M059J (cell line): ENCODE results near the gene CLSTN1. TPM values are rescaled to one million over a fixed set of nuclear protein-coding genes. Genes with fewer than 3 reads are reported as not detected.

Source experiments
- DNase-seq: peaks from one replicate; pipeline ENCODE4 v3.0.0-alpha.2; 2012; ENCODE audit warnings: low read depth
- total RNA-seq: library from RNA; depleted of rRNA; stranded (reverse); fragments of >200 nt; shearing (Covaris generic); gene quantifications from 2 replicates; pipeline ENCODE4 v1.2.3, GENCODE V29; 2014; rRNA removed

CLSTN1 gene
- 58.6 and 97.5 TPM in 2 replicates for total RNA-seq

DNA sequence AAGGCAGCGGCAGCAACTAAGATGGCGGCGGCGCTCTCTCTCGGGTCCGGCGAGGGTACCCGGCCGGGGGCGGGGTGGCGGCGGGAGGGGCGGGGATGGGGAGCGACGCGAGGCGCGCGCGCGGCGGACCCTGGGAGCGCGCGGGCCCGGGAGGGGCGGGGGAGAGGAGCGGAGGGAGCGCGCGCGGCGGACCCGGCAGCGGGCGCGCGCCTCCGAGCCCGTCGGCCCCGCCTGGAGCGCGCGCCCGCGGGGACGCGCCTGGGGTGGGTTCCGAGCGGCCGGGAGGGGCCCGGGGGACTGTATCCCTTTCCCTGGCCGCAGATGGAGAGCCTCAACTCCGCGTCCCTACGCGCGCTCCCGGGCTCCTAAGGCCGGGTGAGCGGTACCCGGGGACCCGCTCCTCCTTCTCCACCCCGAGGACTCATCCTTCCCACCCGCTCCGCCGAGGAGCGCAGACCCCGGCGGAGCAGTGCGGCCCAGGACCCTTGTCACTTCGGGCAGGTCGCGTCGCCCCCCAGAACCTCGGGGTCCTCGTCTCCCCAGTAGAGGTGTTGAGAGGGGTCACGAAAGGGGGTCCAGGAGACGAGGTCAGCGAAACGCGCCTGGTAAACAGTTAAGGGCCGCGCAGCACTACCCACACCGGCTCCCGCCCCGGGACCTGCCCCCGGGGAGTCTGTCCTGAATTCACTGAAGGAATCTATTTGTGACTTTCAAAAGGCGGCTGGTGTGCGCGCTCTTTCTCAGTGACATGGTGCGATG lies at the start of gene CLSTN1:
CLSTN1 (minus strand) TSS at position 23 of the 759 bp plus-strand sequence. CDS start 232 bp downstream, outside the sequence.
- peak; percentile 83 for DNase-seq

DNA sequence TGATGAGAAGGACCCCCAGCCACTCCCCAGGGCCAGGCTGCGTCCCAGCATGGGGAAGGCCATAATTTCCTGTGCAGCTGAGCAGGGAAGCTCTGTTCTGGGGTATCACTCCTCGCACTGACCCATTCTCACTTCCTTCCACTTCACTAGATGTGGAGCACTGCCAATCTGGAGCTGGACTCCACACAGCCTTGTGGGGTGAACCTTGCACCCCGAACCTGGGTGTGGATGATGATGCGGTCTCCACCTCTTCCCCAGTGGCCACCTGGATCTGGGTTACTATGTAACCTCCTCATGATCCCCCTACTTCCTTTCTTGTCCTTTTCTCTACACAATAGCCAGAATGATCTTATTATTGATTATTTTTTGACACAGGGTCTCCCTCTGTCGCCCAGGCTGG lies 49.6 kb upstream of the CLSTN1 start:
- DNase-seq: no peak

DNA sequence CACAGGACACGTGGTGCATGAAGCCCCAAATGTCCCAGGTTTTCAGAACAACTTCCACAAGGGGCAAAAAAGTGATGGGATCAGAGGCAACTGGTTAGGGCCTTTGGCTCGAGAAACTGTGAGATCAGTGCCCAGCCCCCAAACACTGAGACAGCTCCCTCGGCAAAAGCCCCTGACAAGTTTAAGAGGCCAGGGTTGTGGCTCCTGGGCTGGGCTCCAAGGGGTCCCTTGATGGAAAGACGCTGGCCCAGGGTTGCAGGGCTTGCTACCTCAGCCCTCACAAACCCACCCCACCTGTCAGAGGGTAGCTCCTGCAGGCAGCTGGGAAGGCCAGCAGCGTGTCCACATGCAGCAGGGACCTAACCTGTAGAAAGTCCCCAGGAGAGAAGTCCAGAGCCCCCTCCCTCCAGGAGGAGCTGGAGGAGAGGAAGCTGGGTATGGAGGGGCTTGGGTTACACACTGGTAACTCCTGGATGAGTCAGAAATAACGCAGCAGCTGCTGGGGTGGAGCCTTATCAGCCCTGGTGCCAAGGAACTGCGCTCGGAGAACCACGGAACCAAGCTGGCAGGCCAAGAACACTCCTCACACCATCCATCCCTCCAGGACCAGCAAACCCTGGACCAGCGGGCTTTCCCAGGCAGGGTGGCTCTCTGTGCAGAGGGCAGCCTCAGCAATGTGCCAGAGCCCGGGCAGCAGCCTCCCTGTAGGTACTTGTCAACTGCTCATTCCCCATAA lies 48.8 kb upstream of the CLSTN1 start:
- DNase-seq: peak; percentile 38

DNA sequence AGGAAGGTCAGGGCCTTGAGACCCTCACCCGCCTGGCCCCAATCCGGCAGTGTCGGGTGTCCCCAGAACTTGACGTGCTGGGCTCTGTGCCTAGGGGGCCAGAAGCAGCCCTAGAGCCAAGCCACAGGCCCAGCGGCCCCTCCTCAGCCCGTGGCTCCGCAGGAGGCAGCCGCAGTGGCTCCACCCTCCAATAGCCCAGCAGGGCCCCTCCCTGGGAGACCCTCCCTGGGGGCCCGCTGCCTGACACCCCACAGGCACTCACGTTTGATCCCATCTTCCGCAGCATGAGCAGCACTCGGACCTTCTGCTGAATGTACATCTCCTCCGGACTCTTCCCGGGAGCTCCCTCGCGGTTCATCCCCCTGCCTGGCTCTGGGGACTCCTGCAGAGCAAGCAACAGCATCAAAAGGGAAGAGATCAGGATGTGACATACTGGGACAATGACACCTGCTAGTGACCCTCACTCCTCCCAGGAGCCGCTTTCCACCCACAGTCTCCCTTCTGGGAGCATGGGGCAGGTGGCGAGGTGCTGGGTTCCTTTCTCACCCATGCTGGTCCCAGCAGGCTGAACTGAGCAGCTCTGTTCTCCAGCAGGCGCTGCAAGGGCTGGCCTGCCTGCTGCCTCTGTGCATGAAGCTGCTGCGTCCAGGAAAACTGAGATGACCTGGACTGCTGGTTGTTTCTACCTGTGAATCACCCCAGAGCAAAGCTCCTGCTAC lies 48.1 kb upstream of the CLSTN1 start:
- DNase-seq: no peak

DNA sequence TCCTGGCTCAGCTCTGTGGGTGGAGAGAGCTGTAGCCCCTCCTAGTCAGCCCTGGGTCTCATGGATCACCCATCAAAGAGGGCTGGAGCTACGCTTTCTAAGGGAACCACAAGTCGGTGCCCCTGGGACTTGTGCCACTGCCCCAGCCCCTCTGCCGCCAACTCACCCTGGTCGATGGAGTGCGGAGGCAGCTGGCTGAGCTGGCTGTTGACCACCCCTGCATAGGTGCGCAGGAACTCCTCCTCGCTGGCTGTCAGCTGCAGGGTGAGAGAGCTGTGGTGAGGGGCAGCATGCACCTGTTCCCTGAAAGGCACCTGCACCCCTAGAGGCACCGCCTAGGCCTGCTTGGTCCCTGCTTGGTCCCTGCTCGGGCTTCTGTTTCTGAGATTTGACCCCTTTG lies 47.3 kb upstream of the CLSTN1 start:
- DNase-seq: no peak

DNA sequence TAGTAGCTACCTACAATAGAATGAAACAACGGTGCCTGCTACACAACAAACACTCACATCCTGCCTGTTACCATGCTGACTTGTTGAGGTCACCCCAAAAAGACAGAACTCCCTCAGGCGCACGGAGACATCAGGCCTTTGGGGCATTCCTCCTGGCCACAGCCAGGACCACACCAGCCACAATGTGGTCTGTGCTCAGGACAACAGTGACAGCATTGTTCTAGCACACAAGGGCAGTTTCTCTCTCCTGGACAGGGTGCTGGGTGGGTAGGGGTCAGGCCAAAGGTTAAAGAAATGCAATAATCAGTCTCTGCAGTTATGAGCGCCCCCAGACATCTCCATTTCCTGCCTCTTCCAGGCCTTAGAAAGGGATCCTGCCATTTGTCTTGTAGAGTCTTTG lies 46.8 kb upstream of the CLSTN1 start:
- peak; percentile 42 for DNase-seq

DNA sequence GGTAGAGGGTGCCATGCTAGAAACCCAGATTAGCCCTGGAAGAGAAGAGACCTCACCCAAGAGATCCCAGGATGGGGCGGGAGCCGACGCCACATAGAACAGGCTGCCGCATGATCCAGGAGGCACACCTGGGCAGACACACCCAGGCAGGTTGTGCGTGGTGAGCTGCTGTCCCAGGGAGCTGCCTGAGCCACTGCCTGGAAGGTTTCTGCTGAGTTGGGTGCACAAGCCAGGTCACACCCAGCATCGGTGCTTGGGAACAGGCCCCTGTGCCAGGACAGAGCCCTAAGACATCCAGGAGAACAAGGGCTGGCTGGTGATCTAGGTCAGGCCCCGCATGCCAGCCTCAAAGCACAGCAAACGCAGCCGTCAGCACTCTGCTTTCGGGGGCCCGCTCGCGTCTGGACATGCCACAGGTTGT lies 46.1 kb upstream of the CLSTN1 start:
- DNase-seq: no peak

DNA sequence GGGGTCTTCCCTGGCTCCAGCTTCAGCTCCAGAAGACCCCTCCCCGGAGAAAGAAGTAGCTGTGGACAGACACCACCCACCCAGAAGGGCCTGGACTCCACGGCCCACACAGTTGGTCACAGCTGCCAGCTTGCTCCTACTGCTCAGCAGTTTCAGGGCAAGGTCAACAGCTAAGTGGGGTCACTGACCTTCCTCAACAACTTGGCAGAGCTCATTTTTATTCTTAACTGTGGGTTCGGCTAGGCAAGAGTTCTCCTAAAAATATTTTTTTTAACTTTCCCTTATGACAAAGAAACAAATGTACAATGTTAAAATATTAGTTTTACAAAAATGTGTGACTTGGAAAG lies 44.5 kb upstream of the CLSTN1 start:
- no peak for DNase-seq

DNA sequence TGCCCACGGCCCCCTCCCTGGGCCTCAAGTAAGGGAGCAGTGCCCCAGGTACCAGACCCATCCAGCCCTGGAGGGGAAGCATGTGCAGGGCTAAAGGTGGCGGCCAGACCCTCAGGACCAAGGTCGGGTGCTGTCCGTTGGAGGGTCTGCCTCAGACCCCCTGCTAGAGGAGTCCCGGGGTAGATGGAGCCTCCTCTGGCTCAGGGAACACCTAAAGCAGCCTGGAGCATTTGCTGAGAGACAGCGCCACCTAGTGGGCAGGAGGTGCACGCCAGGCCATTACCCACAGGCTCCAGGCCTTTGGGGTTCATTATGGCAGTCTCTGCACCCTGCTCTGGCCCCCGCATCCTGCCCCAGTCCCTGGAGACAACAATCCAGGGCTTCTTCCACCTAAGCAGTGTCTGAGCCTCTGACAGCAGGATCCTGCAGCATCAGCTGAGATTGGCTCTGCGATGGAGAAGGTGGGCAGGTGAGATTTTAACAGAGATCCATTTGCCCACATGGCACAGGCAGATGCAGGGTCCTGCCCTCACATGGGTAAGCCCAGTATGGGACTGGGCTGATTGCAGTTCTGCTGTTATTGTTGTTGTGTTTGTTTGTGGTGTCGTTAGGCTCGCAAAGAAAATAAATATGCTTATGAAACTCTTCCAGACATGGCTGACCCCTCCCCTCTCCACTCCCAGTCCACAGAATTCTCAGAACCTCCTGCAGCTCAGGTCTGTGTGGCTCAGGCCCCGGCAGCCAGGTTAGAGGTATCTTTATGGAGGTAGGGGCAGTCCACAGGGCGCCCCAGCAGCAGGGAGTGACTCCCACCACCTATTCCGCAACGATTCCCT lies 43.9 kb upstream of the CLSTN1 start:
- DNase-seq: peak; percentile 71

DNA sequence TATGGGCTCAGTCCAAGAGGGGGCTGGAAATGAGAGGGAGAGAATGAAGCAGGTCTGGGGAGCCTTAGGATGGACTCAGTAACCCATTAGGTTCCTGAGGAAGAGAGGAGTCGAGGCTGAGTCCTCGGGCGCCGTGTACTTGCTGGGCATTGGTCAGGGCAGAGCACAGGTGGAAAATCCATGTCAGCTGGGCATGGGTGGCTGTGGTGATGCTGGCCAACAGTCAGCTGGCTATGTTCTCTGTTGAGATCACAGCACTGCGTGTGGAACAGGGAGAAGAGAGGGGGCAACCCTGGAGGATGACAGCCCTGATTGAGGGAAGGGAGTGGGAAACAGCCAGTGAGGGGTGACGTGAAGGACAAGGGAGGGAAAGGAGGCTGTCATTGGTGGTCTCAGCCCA lies 43.1 kb upstream of the CLSTN1 start:
- no peak for DNase-seq

DNA sequence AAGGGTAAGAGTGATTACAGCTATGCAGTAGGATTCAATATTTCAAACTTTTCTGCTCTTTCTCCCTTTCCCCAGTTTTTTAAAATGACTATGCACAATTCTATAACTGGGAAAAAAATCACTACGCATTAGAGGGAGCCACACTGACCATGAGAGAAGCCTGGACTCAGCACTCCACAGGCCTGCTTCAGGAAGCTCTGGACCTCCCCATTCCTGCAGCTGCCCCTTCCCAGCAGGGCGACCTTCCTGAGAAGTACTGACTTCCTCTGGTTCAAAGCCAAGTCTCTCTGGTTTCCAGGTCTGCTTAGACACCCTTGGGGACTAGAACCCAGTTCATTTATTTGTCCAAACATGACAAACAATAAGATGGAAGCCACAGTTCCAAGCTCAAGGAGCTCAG lies 42.0 kb upstream of the CLSTN1 start:
- no peak for DNase-seq

DNA sequence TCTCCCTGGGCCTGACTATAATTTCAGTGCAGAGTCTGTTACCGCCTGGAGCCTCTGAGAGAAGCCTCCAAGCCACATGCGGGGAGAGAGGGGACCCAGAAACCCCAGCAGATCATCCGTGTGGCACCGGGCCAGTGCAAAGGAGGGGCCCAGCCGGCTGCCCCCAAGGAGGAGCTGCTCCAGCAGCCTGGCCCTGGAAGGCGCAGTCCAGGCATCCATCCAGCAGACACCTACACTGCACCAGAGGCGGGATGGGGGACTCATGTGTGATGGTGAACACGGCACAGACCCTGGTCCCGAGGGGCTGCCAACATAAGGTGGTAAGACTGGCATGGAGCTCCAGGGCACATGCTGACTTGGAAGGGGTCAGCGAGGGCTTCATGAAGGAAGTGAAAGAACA lies 39.6 kb upstream of the CLSTN1 start:
- DNase-seq: no peak

DNA sequence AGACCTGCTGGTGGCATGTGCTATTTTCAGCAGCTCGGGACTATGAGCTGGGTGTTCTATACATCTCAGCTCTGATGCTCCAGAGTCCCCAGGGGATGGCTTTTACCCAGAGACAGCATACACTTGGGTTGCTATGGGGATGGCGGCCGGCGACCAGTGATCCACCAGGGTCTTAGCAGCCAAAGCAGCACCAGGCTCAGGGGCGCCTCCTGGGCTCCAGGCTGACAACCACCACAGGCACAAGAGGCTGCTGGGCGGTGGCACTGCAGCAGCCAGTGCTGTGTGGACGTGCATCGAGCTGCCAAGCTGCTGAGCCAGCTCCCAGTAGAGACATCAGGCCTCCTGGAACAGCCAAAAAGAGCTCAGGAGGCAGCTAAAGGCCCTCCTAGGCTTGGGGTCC lies 37.6 kb upstream of the CLSTN1 start:
- no peak for DNase-seq

DNA sequence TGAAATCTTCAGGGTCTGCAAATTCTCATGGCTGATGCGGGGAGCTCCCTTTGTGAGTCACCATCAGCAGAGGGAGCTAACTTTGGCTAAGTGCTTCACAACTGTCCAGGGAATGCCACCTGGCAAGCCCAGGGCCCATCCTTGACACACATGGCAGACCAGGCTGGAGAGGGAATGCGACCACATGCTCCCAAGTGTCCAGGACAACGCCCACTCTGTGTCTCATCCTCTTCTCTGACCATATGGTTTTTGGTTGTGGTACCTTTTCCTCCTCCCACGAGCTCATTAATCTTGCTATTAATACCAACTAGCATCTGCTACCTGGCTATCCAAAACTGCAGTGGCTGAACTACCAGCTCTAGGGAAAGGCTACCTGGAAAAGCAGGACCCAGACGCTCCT lies 37.1 kb upstream of the CLSTN1 start:
- no peak for DNase-seq

DNA sequence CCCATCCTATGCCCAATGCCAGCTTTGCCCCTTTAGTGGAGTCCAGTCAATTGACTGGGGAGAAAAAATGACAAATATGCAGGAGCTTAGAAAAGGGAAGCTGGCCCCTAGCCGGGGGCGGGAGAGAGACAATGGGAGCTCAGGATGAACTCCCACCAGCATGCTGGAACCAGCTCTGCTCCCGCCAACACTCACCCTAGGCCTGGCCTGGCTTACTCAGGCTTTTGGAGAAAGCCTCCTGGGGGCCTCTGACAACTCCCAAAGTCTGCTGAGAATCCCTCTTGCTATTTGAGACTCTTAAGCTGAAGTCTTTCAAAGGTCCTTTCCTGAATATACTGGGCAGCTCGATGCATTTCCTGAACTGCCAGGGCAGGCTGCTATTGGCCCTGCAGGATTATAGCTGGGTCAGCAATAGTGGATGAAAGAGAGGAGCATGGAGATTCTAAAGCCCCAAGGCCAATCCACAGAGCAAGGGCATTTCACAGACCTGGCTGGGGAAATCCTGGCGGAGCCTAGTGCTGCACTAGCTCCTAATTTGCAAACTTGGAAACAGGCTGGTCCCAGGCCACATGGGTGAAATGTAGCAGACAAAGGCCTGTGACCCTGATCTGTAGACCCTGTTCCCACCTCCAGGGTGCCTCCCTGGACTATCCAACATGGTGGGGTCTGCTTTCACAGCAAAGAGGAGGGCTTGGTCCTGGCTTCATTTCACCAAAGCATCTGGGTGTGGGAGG lies 35.7 kb upstream of the CLSTN1 start:
- no peak for DNase-seq

DNA sequence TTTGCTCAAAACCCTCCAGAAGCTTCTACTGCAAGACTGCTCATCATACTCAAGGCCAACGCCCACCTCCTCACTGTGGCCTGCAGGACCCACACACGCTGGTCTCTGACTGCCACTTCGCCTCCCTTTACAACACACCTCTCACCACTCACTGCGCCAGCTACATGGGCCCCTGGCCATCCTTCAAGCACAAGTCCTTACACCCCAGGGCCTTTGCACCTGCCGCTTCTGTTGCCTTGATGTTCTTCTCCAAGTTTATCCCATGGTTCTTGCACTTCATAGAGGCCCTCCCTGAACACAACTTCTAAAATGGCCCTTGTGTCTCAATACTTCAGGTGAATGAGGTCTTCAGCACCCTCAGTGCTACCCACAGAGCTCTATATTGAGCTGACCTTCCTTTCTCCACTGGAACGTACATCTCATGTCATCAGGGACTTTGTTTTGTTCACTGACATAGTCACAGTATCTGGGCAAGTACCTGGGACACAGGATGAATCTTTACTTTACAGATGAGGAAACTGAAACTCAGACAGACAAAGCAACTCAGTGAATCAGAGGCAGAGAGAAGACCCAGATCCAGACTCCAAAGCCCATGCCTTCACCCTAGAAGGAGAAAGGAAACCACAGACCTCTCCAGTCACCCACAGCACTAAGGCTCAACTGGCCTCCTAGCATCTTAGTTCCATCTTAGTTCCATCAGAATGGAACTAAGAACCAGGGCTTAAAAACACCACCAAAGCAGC lies 34.7 kb upstream of the CLSTN1 start:
- no peak for DNase-seq

DNA sequence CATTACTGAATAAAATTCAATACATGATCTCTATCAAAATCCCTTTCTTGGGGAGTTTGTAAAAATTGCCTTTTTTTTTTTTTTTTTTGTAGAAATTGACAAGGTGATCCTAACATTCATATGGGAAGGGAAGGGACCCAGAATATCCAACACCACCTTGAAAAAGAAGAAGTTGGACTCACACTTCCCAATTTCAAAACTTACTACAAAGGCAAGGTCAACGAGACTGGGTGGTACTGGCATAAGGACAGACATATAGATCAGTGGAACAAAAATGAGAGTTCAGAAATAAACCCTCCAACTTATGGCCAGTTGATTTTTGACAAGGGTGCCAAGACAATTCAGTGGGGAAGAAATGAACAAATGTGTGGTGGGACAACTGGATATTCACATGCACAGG lies 31.4 kb upstream of the CLSTN1 start:
- DNase-seq: no peak

DNA sequence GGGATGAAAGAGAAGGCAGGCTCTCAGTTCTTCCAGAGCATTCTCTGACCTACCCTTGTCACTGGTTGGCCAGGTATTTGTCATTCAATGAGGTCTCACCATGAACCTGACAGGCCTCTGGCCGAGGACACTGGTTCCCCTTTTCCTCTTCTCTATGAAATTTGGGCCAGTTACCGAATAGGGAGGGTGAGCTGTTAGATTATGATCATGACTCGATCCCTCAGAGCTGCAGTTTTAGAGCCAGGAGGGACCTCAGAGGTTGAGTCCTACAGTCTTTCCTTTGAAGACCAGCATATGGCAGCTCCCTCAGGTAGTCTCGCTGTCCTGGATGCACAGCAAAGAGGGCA lies 29.5 kb upstream of the CLSTN1 start:
- no peak for DNase-seq

DNA sequence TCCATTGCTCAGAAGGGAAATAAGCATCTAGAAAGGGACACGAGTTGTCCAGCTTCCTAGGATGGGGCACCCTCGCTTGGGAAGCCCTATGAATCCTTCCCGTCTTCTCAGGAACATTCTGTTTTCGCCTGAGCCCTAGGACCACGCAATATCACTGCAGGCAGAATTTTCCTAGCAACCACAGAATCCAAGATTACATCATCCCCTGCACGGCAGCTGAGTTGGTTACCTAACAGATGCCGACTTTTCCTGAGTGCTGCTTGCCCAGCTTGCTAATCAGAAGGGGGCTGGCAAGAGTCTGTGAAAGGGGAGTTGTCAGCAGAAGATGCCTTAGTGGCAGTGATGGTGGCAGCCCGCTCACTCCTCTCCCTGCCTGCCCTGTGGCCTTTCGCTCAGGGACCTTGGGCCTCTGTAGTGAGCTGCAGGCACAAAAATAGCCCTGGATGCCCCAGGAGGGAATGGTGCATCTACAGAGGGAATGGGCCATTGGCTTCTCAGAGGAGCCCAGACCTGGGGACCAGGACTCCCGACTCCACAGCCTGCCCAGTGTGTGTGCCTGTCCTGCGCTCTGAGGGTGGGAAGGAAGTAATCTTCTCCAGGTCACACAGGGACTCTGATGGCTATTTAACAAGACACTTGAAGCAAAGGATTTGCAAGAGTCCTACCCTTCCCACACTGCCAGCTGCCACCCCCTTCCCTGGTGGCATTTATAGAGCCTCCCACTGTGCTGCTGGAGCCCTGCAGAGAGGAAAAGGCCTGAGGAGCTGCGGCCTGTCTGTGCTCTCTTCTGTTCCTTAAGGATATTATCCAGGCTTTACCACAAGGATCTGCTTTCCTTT lies 28.9 kb upstream of the CLSTN1 start:
- DNase-seq: peak; percentile 58

DNA sequence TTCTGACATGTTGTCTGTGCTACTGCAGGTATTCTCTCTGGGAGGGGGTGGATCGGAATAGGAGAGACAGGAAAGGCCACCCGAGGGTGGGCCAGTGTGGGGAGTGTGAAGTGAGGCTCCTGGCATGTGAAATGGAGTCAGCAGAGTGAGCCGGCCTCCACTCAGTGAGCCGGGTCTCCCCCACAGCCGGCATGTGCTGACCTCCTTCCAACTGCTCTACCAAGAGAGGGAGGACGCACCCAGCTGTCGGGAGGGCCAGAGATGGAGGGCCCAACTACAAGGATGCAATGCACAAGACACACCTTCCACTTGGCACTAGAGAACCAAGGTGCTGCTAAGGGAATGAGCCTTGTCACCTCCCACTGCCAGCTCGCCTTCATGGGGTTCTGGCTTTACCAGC lies 28.2 kb upstream of the CLSTN1 start:
- DNase-seq: no peak
